Trophoblast cell (in vitro differentiated cells and primary cell): Measurements from ENCODE around the gene CASP10.
"Not testable (repeated sequence)": the region's sequence is repeated elsewhere in the genome, so short reads cannot be mapped to it uniquely, and the experiment has no call there.

Experiments used
- DNase-seq, 2 donors: peaks; one replicate each; pipeline ENCODE4 v3.0.0-alpha.2; 2016
- H2AFZ ChIP-seq: 2 replicates; pipeline ENCODE4 v1.6.1; 2013; ENCODE audit warnings: low read length, moderate library complexity, mild to moderate bottlenecking; ENCODE audit not compliant: insufficient read depth, poor library complexity
- H2AK5ac ChIP-seq: 2 replicates; pipeline ENCODE4 v1.6.1; 2013; ENCODE audit warnings: mild to moderate bottlenecking, low read length
- H2BK120ac ChIP-seq: 2 replicates; pipeline ENCODE4 v1.6.1; 2013; ENCODE audit warnings: low read length, mild to moderate bottlenecking, moderate library complexity; ENCODE audit not compliant: insufficient read depth, poor library complexity
- H2BK12ac ChIP-seq: 2 replicates; pipeline ENCODE4 v1.6.1; 2013; ENCODE audit warnings: mild to moderate bottlenecking, low read length, moderate library complexity
- H2BK5ac ChIP-seq: 2 replicates; pipeline ENCODE4 v1.6.1; 2013; ENCODE audit warnings: low read length, low read depth, moderate library complexity, mild to moderate bottlenecking; ENCODE audit not compliant: poor library complexity
- H3K14ac ChIP-seq: 2 replicates; pipeline ENCODE4 v1.6.1; 2013; ENCODE audit warnings: mild to moderate bottlenecking, low read length
- H3K18ac ChIP-seq: 2 replicates; pipeline ENCODE4 v1.6.1; 2013; ENCODE audit warnings: mild to moderate bottlenecking, low read length
- H3K23ac ChIP-seq: 2 replicates; pipeline ENCODE4 v1.6.1; 2013; ENCODE audit warnings: low read length
- H3K27ac ChIP-seq: 2 replicates; pipeline ENCODE4 v1.5.1; 2013; ENCODE audit warnings: low read depth, mild to moderate bottlenecking, inconsistent platforms, low read length, moderate library complexity
- H3K27me3 ChIP-seq: 2 replicates; pipeline ENCODE4 v1.6.1; 2013; ENCODE audit warnings: inconsistent platforms, mild to moderate bottlenecking, low read length, moderate library complexity; ENCODE audit not compliant: insufficient read depth
- H3K36me3 ChIP-seq, 2 experiments: 1 replicate in 1 of 2; 2 replicates in 1 of 2; pipeline ENCODE4 v1.6.1; 2013; ENCODE audit warnings: low read length in 2 of 2, mild to moderate bottlenecking in 2 of 2, moderate library complexity in 1 of 2; ENCODE audit not compliant: insufficient read depth in 2 of 2, control insufficient read depth in 1 of 2
- H3K4ac ChIP-seq: 2 replicates; pipeline ENCODE4 v1.6.1; 2013; ENCODE audit warnings: low read depth, mild to moderate bottlenecking, low read length, moderate library complexity
- H3K4me1 ChIP-seq, 2 experiments: 1 replicate in 1 of 2; 2 replicates in 1 of 2; pipeline ENCODE4 v1.6.1; 2013; ENCODE audit warnings: low read length in 2 of 2, mild to moderate bottlenecking in 2 of 2, moderate library complexity in 1 of 2; ENCODE audit not compliant: insufficient read depth in 2 of 2, control insufficient read depth in 1 of 2
- H3K4me2 ChIP-seq: 2 replicates; pipeline ENCODE4 v1.6.1; 2013; ENCODE audit warnings: inconsistent platforms, mild to moderate bottlenecking, low read length, moderate library complexity
- H3K4me3 ChIP-seq: 2 replicates; pipeline ENCODE4 v1.5.1; 2013; ENCODE audit warnings: mild to moderate bottlenecking, low read depth, low read length, inconsistent platforms
- H3K79me1 ChIP-seq: one replicate; pipeline ENCODE4 v1.6.1; 2013; ENCODE audit warnings: low read length
- H3K79me2 ChIP-seq: 2 replicates; pipeline ENCODE4 v1.6.1; 2013; ENCODE audit warnings: low read length, mild to moderate bottlenecking; ENCODE audit not compliant: control insufficient read depth, insufficient read depth, poor library complexity
- H3K9ac ChIP-seq: 2 replicates; pipeline ENCODE4 v1.6.1; 2013; ENCODE audit warnings: mild to moderate bottlenecking, low read length
- H3K9me3 ChIP-seq: 2 replicates; pipeline ENCODE4 v1.6.1; 2013; ENCODE audit warnings: low read depth, mild to moderate bottlenecking, control low read depth, inconsistent platforms, low read length; ENCODE audit not compliant: insufficient read depth
- H4K12ac ChIP-seq: 2 replicates; pipeline ENCODE4 v1.6.1; 2013; ENCODE audit warnings: low read depth, mild to moderate bottlenecking, low read length, moderate library complexity
- H4K8ac ChIP-seq: 2 replicates; pipeline ENCODE4 v1.6.1; 2013; ENCODE audit warnings: low read depth, mild to moderate bottlenecking, low read length, moderate library complexity
- H4K91ac ChIP-seq: one replicate; pipeline ENCODE4 v1.6.1; 2013; ENCODE audit warnings: low read depth, mild to moderate bottlenecking, low read length, moderate library complexity
- WGBS: extraction: QIAGEN DNeasy Blood & Tissue Kit; methylation state at CpG from one replicate; pipeline ENCODE4 v1.1.7; 2013; ENCODE audit warnings: missing lambda C conversion rate; ENCODE audit not compliant: insufficient read length, insufficient coverage; ENCODE audit errors: extremely low coverage; 5-methylcytosine and 5-hydroxymethylcytosine counted together

CASP10 gene

DNA sequence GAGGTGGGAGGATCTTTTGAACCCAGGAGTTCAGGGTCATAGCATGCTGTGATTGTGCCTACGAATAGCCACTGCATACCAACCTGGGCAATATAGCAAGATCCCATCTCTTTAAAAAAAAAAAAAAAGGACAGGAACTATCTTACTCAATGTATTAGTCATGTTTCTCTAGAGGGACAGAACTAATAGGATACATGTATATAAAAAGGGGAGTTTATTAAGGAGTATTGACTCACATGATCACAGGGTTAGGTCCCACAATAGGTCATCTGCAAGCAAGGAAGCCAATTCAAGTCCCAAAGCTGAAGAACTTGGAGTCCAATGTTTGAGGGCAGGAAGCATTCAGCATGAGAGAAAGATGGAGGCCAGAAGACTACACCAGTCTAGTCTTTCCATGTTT lies 18.8 kb upstream of the CASP10 start:
- Histone ChIP-seq H2BK5ac (no peak overlapping the region), H4K12ac (no peak overlapping the region), H3K36me3 (peaks cover 9 to 19% of the 10 kb centered on the region in 2 experiments), H3K9me3 (no peaks in the 10 kb centered on the region), H3K27me3 (no peaks in the 10 kb centered on the region), H2BK12ac (no peak overlapping the region), H4K91ac (no peak overlapping the region), H3K4me3 (no peak overlapping the region), H3K4me1 (no peaks in the 10 kb centered on the region), H3K9ac (no peak overlapping the region), H2BK120ac (no peak overlapping the region), H2AFZ (no peak overlapping the region), H3K4me2 (no peak overlapping the region), H3K18ac (no peak overlapping the region), H3K4ac (no peak overlapping the region), H3K27ac (no peak overlapping the region), H3K79me1 (no peaks in the 10 kb centered on the region), H3K79me2 (no peaks in the 10 kb centered on the region), H4K8ac (no peak overlapping the region), H2AK5ac (no peak overlapping the region), H3K14ac (no peak overlapping the region), H3K23ac (no peak overlapping the region)
- DNase-seq, result no peak
- no CpG with 5 or more reads among the region's 1 CpG for WGBS

DNA sequence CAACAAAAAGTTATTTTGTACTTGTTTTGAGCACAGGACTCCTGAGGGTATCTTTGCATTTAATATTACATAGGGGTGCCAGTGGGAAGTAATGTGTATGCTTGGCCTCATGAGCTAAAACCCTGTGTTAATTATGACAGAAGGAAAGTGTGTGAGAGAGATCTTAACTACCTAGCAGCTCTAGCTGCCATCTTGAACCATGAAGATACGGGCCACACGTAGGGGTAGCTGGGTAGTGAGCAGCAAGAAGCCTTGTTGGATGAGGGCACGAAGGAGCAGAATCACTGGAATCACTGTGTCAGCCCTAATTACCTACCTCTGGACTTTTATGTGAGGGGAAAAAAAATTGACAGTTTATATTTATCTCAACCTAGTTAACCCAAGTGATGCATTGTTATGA lies 15.4 kb upstream of the CASP10 start:
- Histone ChIP-seq H2AK5ac (no peak overlapping the region), H2AFZ (no peak overlapping the region), H3K36me3 (peaks cover 3 to 9% of the 10 kb centered on the region in 2 experiments), H3K79me2 (no peaks in the 10 kb centered on the region), H3K9ac (no peak overlapping the region), H3K27me3 (no peaks in the 10 kb centered on the region), H3K4me1 (no peaks in the 10 kb centered on the region), H2BK12ac (no peak overlapping the region), H2BK120ac (no peak overlapping the region), H4K12ac (no peak overlapping the region), H3K18ac (no peak overlapping the region), H3K4ac (no peak overlapping the region), H4K8ac (no peak overlapping the region), H2BK5ac (no peak overlapping the region), H3K4me3 (no peak overlapping the region), H3K9me3 (no peaks in the 10 kb centered on the region), H3K14ac (no peak overlapping the region), H3K27ac (no peak overlapping the region), H4K91ac (no peak overlapping the region), H3K4me2 (no peak overlapping the region), H3K23ac (no peak overlapping the region), H3K79me1 (no peaks in the 10 kb centered on the region)
- no peak for DNase-seq
- WGBS, result no CpG with 5 or more reads among the region's 3 CpGs

- not testable (repeated sequence) for H3K9me3 ChIP-seq
Measured at GRCh38 chr2:201168496-201168895, 14.4 kb upstream of the CASP10 start.

DNA sequence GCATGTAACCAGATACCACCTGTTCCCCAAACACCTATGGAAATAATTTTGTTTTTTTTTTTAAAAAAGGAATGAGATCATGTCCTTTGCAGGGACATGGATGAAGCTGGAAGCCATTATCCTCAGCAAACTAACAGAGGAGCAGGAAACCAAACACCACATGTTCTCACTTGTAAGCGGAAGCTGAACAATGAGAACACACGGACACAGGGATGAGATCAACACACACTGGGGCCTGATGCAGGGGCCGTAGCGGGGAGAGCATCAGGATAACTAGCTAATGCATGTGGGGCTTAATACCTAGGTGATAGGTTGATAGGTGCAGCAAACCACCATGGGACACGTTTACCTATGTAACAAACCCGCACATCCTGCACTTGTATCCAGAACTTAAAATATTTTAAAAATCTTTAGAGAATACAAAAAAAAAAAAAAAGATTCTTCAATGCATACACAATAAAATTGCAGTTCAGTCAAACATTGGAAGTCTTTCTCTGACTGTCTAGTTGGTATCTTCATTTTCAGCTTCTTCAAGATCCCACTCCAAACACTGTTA lies 11.6 kb upstream of the CASP10 start:
- Histone ChIP-seq H3K79me1 (no peaks in the 10 kb centered on the region), H3K4me2 (no peak overlapping the region), H4K8ac (no peak overlapping the region), H2BK120ac (no peak overlapping the region), H2BK12ac (no peak overlapping the region), H3K9ac (no peak overlapping the region), H3K27me3 (no peaks in the 10 kb centered on the region), H3K9me3 (no peaks in the 10 kb centered on the region), H4K12ac (no peak overlapping the region), H3K18ac (no peak overlapping the region), H3K4ac (no peak overlapping the region), H3K14ac (no peak overlapping the region), H2BK5ac (no peak overlapping the region), H2AK5ac (no peak overlapping the region), H3K27ac (no peak overlapping the region), H3K4me3 (no peak overlapping the region), H2AFZ (no peak overlapping the region), H3K36me3 (peaks cover 3 to 4% of the 10 kb centered on the region in 2 experiments), H4K91ac (no peak overlapping the region), H3K79me2 (no peaks in the 10 kb centered on the region), H3K23ac (no peak overlapping the region), H3K4me1 (no peaks in the 10 kb centered on the region)
- no CpG with 5 or more reads among the region's 6 CpGs for WGBS
- no peak for DNase-seq

More at GRCh38 chr2:201168496-201168895, 14.4 kb upstream of the CASP10 start:
- H3K4me3 ChIP-seq, H3K4ac ChIP-seq, H4K91ac ChIP-seq, H3K14ac ChIP-seq, H2AFZ ChIP-seq, H3K18ac ChIP-seq, H3K27me3 ChIP-seq, H3K79me1 ChIP-seq, H4K12ac ChIP-seq, H2BK12ac ChIP-seq, H3K79me2 ChIP-seq, H2BK5ac ChIP-seq, H3K27ac ChIP-seq, H3K4me2 ChIP-seq, H3K4me1 ChIP-seq, DNase-seq, H3K23ac ChIP-seq, H4K8ac ChIP-seq, H3K36me3 ChIP-seq, H2AK5ac ChIP-seq, H3K9ac ChIP-seq, H2BK120ac ChIP-seq: not testable (repeated sequence)
- WGBS, result no CpG with 5 or more reads among the region's 1 CpG
